Lower leg skin (tissue), 3 donors: ENCODE data around the gene SDHAF2.

Source experiments
- CTCF ChIP-seq, 3 donors: fragments of 450-650 bp; IDR thresholded peaks; one replicate each; pipeline ENCODE4 v1.5.1; 2016; ENCODE audit warnings: antibody characterized with exemption in 3 of 3, mild to moderate bottlenecking in 3 of 3, moderate library complexity in 2 of 3
- POLR2A ChIP-seq, 2 donors: fragments of 450-650 bp; IDR thresholded peaks; one replicate each; pipeline ENCODE4 v1.6.1; 2016 to 2017; ENCODE audit warnings: antibody characterized with exemption in 2 of 2, mild to moderate bottlenecking in 1 of 2, moderate library complexity in 1 of 2

- TF ChIP-seq CTCF (IDR thresholded peaks at IDR 0.05) (no peak), POLR2A (IDR thresholded peaks at IDR 0.05) (no peak)
Observed at GRCh38 chr11:61384271-61385242, 45.4 kb upstream of the SDHAF2 start.
